Measurements from ENCODE around the gene NUDT22. TPM values are rescaled to one million over a fixed set of nuclear protein-coding genes. Genes with fewer than 3 reads are reported as not detected.

Gene NUDT22
- total RNA-seq, 1 donor from 2014 or later = 47.9 TPM

DNA sequence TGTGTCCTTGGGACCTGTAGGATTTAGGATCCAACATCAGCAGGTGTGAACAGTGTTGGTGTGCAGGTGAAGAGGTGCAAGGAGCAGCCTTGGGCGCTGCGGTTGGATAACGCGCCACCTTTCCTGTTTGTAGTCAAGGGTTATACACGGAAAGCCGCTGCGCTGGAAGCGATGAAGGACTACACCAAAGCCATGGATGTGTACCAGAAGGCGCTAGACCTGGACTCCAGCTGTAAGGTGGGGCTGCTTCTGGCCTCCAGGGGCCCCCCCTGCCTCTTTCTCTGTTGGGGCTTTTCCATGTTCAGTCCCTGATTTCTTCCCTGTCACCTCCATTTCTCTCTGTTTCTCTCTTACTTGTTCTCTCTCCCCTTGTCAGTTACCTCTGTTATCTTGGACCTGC, 23.1 kb upstream of the NUDT22 start:
- no peak overlapping the region for H3K4me3 Mint-ChIP-seq
- TF ChIP-seq CTCF (conservative IDR thresholded peaks at IDR 0.05) = no peak
- no peaks in the 10 kb centered on the region for H3K27me3 Mint-ChIP-seq
- no peak overlapping the region for H3K27ac Mint-ChIP-seq
- H3K36me3 Mint-ChIP-seq = peaks cover 24% of the 10 kb centered on the region
- peaks cover 10% of the 10 kb centered on the region for H3K4me1 Mint-ChIP-seq (ENCODE audit: unreplicated experiment)
- DNase-seq (ENCODE audit: extremely low spot score, unreplicated experiment) = no peak
- no peaks in the 10 kb centered on the region for H3K9me3 Mint-ChIP-seq

GRCh38 chr11:64203421-64204079, 22.5 kb upstream of the NUDT22 start:
- Mint-ChIP-seq H3K36me3 (peaks cover 24% of the 10 kb centered on the region), H3K27ac (peak overlapping the region; percentile 44), H3K4me3 (no peak overlapping the region)

GRCh38 chr11:64204080-64204440, 22.0 kb upstream of the NUDT22 start:
- Mint-ChIP-seq H3K4me3 (no peak overlapping the region), H3K27me3 (no peaks in the 10 kb centered on the region), H3K4me1 (ENCODE audit: unreplicated experiment) (peaks cover 10% of the 10 kb centered on the region), H3K36me3 (peaks cover 24% of the 10 kb centered on the region), H3K27ac (peak overlapping the region; percentile 44), H3K9me3 (no peaks in the 10 kb centered on the region)
- no peak for DNase-seq (ENCODE audit: extremely low spot score, unreplicated experiment)
- TF ChIP-seq CTCF (conservative IDR thresholded peaks at IDR 0.05) = no peak

More at GRCh38 chr11:64203421-64204079, 22.5 kb upstream of the NUDT22 start:
- no peaks in the 10 kb centered on the region for H3K27me3 Mint-ChIP-seq
- H3K9me3 Mint-ChIP-seq = no peaks in the 10 kb centered on the region
- no peak for TF ChIP-seq CTCF (conservative IDR thresholded peaks at IDR 0.05)
- H3K4me1 Mint-ChIP-seq (ENCODE audit: unreplicated experiment) = peaks cover 10% of the 10 kb centered on the region
- DNase-seq (ENCODE audit: extremely low spot score, unreplicated experiment) = no peak

GRCh38 chr11:64204464-64204989, 21.5 kb upstream of the NUDT22 start:
- Mint-ChIP-seq H3K36me3 (peaks cover 24% of the 10 kb centered on the region), H3K4me1 (ENCODE audit: unreplicated experiment) (peaks cover 10% of the 10 kb centered on the region), H3K4me3 (no peak overlapping the region), H3K27ac (peak overlapping the region; percentile 44), H3K27me3 (no peaks in the 10 kb centered on the region), H3K9me3 (no peaks in the 10 kb centered on the region)
- peak; percentile 71 for TF ChIP-seq CTCF (conservative IDR thresholded peaks at IDR 0.05)
- DNase-seq (ENCODE audit: extremely low spot score, unreplicated experiment) = no peak

GRCh38 chr11:64206457-64207255, 19.4 kb upstream of the NUDT22 start, which contains the start of gene FERMT3:
Gene FERMT3, plus strand, starts transcription at chr11:64206721. Its CDS starts 644 bp downstream, at chr11:64207365.
- Mint-ChIP-seq H3K27ac (no peak within 1 kb of the TSS), H3K27me3 (no peaks in the 10 kb centered on the region), H3K9me3 (no peaks in the 10 kb centered on the region), H3K36me3 (peaks cover 17% of the 10 kb centered on the region), H3K4me3 (no peak within 1 kb of the TSS), H3K4me1 (ENCODE audit: unreplicated experiment) (peaks cover 10% of the 10 kb centered on the region)
- DNase-seq (ENCODE audit: extremely low spot score, unreplicated experiment) = no peak
- TF ChIP-seq CTCF (conservative IDR thresholded peaks at IDR 0.05) = no peak
